ENCODE measurements around the gene TRIM52.

Gene TRIM52

DNA sequence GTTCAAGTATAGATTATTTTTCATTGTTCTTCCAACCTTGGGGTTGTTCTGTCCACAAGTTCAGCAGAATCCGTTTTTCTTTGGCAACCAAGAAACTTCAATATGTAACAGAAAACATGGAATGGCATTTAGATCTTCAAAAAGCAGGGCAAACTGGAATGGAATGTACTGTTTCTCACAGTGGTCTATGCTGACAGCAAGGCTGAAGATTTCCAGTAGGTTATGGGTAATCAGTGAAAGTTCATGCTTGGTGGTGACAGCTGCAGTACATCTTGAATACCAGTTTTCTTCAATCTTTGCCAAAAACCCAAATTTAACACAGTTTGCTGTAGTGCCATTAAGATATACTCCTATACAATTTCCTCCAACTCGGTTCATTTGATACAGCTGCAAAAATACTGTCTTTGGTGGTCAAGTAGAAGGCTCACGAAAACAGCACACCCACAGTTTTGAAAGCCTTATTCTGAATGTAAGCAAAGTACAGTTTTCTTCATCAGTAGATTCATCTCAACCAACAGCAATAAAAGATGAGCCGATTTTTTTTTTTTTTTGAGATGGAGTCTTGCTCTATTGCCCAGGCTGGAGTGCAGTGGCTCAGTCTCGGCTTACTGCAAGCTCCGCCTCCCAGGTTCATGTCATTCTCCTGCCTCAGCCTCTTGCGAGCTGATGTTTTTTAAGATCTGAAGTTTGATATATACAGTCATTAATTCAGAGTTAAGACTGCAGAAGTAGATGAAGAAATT is 4.9 kb downstream of the TRIM52 start:
- DNase-seq: no peak

DNA sequence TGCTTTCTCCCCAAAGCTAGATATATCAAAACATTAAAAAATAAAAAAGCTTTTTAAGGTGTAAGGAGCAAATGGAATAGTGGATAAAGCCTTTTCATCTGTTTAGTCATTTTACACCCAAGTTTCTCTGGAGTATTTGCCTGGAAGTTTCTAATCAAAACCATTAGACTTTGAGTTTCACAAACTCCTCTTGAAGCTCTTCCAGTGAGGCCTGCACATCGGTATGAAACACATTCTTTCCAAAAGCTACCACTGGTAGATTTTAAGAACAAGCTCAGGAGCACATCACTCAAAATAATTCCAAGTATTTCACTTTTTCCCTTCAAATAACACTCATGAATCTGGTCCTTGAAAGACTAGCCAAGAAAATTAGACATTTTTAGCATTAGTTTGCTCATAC is 5.7 kb downstream of the TRIM52 start:
- DNase-seq: no peak

DNA sequence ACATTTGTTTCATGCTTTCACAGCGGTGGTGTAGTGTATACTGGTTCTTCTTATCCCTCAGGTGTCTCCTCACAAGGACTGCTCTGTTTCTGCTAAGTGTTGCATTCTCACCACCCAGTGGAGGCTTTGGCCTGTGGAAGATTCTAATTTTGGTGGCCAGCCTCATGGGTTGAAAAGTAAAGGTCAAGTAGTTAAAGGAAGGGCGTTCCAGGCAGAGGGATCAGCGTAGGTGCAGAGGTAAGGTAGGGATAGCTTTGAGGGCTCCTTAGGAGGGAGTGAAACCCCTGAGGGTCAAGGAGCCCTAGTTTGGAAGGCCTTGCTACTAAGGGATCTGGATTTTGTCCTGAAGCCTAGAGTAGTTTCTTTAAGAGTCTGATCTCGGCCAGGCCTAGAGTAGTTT is 12.7 kb downstream of the TRIM52 start:
- DNase-seq: no peak

DNA sequence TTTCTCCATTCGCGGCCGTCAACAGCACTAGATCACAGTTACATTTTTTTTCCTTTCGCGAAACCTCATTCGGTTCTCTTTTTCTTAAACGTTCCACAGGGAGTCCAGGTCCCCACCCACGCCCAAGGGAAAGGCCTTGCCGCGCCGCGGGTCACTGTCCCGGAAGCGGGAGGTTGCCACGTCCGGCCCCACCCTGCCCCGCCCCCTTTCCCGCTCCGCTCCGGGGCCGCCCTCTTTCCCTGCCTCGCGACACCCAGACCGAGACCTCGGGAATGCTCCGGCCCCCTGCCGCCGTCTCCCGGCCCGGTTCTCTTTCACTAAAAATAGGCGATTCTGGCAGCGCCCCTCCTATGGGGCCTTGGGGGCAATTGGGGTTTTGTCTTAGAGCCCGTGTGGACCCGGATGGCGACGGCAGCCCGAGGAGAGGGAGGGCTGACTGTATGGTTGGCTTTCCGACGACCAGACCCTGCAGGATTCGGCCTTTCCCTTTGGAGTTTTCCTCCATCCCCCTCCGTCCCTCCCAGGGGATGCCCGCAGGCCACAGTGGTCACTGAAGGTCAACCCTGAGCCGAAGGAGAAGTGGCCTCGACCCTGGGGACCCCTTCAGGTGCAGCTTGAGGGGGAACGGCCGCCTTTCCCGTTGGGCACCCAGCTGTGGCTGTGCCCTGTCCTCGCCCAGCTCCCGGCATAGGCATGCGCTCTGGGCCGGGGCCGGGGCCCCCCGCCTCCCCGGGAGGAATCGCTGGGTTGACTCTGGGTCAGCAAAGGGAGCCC is 14.5 kb downstream of the TRIM52 start:
- no peak for DNase-seq

DNA sequence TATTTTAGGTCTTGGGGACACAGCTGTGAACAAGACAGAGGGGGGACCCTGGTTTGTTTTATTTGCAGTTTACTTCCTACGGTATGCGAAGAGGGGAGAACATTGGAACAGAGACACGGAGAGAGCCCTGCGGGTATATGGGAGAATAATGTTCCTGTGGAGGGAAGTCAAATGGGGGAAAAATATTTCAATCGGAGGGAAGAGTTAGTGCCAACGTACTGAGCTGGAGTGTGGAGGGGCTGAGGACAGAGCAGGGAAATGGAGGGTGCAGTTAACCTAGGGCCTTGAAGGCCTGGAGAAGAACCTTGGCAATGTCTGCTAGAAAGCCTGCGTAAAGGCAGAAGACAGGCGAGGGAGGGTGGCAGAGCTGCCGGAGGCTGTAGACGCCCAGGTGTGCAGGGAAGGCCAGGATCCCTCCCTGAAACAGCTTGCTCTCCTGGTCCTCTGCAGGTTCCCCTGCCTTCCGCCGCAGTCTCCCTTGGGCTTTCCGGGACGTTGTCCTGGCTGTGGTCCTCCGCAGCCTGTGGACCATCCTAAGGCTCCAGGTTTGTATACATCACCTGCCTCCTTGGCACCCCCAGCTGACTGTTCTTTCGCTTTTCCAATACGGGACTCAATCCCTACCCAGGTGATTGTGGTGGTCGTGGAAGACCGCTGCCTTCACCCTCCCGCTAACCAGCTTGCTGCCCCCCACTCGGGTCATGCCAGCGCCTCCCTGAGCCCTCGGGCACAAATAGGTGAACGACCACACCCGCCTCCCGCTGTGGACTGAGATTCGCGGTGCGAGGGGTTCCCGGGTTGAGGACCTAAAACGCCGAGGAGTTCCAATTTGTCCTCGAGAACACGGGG is 15.3 kb downstream of the TRIM52 start:
- no peak for DNase-seq

DNA sequence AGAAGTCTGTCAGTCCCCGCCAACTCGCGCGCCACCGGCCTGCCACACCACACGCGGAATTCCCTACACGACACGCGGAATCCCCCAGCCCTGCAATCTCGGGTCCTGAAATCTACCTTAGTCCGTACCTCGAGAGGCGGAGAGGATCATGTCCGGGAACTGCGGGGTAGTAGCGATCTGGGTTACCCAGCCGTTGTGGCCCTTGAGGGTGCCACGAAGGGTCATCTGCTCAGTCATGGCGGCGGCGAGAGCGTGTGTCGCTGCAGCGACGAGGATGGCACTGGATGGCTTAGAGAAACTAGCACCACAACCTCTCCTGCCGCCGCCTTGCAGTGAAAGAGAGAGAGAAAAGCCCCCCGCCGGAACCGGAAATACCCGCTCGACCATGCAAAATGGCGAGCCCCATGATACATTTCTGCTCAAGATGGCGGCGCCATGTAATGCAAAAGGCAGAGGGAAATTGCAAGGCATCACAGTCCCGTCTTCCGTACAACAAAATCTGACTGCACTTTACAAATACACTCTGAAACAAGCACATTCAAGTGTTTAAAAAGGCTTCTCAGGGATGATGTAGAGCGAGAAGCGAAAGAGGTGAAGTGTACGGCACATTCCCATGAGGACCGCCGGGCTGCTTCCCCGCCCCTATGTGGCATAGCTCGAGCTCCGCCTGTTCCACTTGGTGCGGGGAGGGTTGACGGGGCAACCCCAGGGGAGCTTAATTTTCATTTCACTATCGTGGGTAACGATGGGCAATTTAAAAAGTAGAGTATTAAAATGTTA is 17.2 kb downstream of the TRIM52 start, which contains the start of gene RACK1:
Gene RACK1 (minus strand): TSS at position 343 of the 780 bp plus-strand sequence. CDS start 106 bp downstream, at position 237.
- no peak for DNase-seq

DNA sequence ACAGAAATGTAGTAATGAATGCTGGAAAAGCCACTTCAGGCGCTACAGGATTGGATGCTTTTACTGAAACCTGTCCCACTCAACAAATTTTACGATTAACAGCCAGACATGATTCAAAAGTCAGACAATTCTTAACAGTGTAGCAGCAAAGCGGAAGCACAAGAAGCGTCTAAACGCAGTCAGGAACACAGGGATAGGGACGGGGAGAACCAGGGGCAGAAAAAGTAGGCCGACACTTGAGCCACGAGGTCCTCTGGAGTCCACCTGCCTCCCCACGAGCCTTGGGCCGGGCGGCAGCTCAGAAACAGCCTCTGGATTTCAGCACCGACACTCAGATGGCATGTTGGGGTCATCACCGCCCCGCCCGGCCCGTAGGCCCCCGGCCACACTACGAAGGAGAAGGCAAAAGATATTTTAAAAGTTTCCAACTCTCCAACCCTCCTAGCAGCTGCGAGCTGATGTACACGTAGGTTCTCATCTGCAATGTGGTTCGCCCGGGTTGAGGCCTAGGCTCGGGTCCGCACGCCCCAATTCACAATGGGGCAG is 17.9 kb downstream of the TRIM52 start:
- DNase-seq: no peak

DNA sequence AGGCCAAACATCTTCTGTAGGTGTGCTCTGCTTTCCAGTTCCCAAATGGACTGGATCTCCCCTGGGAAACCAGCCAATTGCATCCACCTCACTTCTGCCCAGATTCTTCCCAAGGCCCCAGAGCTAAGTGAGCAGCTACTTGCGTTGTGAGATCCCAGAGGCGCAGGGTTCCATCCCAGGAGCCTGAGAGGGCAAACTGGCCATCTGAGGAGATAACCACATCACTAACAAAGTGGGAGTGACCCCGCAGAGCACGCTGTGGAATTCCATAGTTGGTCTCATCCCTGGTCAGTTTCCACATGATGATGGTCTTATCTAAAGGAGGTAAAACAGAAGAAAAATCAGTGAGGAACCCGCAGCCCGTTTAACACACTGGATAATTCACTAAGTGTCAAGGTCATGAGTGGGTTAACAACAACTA is 18.9 kb downstream of the TRIM52 start:
- DNase-seq: no peak

DNA sequence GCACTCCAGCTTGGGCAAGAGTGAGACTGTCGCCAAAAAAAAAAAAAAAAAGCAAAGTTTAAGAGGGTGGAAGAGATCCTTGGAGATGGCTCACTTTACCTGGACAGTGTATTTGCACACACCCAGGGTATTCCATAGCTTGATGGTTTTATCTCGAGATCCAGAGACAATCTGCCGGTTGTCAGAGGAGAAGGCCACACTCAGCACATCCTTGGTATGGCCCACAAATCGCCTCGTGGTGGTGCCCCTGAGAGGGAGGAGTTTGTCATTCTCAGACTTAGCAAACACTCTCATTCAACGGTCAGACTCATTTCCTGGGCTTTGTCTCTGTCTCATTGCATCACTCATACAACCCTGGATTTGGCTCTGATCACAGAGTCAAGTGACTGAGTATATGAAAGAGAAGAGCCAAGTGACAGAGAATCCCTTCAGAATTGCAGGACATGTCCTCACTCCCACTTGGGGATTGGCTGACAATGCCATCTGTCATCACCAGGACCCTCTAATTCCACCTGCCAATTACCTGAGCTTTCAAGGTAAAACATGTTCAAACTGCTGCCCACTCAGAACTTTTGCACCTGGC is 19.5 kb downstream of the TRIM52 start:
- no peak for DNase-seq

DNA sequence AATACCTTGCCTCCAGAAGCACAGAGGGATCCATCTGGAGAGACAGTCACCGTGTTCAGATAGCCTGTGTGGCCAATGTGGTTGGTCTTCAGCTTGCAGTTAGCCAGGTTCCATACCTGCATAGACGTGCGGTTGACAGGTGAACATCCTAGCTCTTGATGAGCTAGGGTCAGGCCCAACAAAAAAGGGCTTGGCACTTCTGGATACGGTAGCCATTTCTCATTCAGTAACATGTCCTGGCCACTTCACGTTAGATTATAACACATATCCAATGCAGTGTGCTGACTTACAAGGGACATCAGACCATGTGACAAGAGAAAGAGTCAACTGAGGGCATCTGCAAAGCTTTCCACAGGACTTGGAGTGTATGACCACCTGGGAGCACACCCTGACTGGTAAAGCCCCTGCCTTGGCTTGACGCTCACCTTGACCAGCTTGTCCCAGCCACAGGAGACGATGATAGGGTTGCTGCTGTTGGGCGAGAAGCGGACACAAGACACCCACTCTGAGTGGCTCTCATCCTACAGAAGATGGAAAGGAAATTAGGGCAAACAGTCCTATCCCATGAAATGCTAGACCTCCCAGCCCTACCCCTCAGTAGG is 21.8 kb downstream of the TRIM52 start:
- no peak for DNase-seq

DNA sequence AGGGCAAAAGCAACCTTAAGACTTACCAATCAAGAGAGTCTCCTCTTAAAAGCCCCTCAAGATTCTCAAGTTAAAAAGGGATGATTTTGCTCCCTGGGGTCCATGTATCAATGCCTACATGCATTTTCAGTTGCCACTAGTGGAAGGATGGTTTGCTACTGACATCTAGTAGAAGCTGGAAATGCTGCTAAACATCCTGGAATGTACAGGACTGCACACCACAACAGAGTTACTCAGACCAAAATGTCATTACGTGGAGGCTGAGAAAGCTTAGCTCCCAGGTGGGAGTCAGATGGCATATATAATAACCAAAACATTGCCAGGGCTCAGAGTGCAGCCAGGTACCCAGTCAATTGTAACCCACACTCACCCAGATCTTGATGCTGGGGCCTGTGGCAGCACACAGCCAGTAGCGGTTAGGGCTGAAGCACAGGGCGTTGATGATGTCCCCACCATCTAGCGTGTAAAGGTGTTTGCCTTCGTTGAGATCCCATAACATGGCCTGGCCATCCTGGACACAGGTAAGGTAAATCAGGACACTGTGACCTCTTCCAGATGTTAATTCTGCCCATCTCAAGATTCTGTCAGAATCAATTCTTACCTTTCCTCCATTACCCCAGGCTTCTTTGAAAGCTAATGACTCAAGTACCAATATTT is 23.1 kb downstream of the TRIM52 start:
- DNase-seq: no peak

DNA sequence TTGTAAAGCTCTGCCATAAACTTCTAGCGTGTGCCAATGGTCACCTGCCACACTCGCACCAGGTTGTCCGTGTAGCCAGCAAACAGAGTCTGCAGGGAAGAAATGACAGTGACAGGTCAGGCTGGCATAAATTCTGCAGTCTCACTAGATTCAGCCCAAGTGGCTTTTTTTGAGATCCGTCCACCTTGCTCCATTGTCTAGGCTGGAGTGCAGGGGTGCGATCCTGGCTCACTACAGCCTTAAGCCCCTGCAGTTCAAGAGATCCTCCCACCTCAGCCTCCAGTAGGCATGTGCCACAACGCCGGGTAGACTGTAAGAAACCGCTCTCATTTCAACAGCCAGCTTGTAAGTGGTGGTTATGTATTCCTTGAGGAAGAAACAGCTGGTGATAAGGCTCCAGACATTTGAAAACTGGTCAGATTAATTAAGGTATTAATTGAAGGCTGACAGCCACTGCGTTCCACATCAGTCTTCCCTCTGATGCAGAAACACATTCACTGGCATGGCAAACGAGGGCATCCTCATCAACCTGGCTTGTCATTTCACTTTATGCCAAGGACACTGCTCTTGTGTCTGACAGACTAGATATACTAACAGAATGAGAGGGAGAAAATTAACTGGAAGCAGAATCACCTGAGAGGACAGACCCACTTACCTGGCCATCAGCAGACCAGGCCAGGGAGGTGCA is 23.8 kb downstream of the TRIM52 start:
- DNase-seq: no peak

DNA sequence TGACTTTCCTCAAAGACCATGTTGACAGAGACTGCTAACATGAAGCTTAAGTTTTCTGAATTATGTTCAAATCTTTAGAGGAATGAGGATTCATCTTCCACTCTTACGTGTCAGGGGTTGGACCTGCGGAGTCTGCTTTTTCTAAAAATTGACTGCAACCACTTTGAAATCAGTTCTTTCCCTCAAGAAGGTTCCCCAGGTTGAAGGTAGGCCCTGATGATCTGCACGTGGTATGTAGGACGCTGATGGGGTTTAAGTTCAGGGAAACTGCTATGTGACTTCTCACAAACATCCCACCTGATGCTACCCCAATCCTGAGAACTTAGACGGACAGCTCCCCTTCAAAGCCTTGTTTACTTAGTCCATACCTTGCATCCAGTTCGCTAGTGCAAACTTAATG is 24.5 kb downstream of the TRIM52 start:
- no peak for DNase-seq

DNA sequence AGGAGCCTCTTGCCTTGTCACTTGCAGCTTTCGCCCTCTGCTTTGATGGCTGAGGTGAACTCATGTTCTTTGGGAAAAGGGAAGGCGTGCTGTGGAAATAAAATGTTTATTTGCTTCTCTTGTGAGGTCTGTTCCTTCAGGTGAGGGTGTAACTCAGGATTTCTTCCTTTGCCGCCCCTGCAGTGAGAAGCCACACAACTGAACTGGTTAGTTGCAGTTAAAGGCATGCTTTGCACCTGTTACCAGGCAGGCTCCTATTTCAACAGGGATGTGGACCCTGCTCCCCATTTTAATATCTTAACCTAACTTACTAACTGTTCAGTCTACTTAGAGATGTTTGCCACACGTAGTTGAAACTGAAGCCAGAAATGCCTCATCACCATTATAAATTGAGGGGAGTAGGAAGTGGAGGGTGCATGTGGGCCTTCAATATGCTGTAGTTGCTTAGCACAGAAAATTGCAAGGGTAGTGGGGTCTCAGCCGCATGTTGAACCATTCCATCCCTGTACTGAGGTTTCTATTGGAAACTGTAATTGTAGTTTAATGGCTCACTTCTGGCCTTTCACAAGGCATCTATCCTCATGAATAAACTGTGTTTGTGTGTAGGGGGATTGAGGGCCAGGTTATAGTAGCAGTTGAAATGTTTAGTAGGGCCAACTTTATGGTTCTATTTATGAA is 25.1 kb downstream of the TRIM52 start:
- DNase-seq: no peak

DNA sequence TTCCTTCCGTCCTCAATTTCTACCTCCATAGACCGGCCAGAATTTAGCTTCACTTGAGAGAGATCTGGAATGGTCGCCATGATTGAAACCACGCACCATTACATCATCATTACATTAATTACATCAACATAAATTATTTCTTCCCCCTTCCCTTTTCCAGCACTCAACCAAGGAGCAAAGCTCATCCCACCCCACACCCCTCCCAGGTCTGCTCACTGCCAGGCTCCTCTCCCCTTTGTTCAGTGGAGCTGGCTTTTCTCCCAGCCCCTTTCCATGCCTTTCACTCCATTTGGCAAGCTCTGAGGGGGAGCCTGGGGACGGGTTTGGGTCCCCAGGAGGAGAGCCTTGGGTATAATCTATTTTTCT is 25.6 kb downstream of the TRIM52 start:
- DNase-seq: no peak

DNA sequence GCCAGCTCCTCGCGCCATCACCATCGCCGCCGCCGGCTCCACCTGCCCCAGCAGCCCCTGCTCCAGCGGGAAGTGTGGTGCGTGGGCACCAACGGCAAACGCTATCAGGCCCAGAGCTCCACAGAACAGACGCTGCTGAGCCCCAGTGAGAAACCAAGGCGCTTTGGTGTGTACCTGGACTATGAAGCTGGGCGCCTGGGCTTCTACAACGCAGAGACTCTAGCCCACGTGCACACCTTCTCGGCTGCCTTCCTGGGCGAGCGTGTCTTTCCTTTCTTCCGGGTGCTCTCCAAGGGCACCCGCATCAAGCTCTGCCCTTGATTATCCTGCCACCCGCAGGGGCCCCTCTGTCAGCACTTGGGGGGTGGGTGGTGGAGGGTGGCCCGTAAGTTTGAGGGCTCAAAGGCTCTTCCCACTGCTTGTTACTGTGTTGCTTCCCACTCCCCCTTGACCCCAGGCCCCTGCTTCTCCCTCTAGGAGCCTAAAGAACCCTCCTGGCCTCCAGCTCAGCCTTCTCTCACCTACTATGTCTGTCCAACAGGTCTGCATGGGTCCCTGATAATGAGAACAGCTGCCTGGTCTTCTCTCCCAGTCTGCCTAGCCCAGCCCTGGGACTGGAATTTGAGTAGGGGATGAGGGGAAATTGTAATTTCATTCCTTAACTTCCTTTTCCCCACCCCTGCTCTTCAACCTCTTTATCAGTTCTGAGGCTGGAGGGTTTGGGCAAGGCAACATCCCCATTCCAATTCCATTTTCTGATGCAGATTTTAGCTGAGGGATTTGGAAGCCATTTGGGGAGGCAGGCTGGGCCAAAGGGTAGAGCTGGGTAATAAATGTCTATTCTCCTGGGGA is 26.3 kb downstream of the TRIM52 start:
- DNase-seq: no peak

DNA sequence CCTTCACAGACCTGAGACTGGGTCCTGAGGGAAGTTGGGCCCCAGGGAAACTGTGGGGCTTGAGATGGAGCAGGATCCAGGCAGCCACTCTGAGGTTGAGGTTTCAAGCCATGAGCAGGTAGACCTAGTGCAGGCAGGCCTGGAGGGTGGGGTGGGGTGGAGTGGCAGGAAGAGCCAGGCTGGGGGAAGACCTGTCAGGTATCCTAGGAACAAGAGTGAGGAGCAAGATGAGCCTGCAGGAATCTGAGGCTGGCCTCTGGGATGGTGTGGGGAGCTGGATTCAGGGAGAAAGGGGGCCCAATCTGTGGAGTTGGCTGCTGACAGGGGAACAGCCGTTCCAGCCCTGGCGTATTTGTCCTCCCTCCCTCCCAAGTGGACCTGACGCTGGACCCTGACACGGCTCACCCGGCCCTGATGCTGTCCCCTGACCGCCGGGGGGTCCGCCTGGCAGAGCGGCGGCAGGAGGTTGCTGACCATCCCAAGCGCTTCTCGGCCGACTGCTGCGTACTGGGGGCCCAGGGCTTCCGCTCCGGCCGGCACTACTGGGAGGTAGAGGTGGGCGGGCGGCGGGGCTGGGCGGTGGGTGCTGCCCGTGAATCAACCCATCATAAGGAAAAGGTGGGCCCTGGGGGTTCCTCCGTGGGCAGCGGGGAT is 27.0 kb downstream of the TRIM52 start:
- DNase-seq: no peak
